Measurements from ENCODE around the gene CSMD2.

DNA sequence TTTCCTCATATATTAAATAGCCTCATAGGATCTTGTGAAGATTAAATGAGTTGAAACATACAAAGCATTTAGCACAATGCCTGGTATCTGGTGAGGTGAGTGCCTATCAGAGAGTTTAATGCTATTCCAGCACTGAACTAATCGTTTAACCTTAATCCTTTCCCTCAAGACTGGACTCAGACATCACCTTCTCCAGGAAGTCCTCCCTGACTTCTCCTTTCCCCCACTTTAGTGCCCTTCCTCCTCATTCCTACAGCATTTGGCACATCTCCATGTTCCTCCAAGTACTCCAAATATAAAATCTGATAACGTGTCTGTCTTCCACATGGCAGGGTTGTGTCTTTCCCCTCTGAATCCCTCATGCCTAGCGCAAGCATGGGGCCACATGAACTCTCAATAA is 632.8 kb downstream of the CSMD2 start:
- TF ChIP-seq SUZ12 (IDR thresholded peaks at IDR 0.05) (no peak), LEF1 (IDR thresholded peaks at IDR 0.05; ENCODE audit: borderline replicate concordance) (no peak), L3MBTL2 (conservative IDR thresholded peaks at IDR 0.05) (no peak)

Data from HEK293T (cell line).